ENCODE data around the gene SUN5. TPM values are rescaled to one million over a fixed set of nuclear protein-coding genes. Genes with fewer than 3 reads are reported as not detected.

Gene SUN5
- total RNA-seq, 1 experiment from 2014 or later: not detected

DNA sequence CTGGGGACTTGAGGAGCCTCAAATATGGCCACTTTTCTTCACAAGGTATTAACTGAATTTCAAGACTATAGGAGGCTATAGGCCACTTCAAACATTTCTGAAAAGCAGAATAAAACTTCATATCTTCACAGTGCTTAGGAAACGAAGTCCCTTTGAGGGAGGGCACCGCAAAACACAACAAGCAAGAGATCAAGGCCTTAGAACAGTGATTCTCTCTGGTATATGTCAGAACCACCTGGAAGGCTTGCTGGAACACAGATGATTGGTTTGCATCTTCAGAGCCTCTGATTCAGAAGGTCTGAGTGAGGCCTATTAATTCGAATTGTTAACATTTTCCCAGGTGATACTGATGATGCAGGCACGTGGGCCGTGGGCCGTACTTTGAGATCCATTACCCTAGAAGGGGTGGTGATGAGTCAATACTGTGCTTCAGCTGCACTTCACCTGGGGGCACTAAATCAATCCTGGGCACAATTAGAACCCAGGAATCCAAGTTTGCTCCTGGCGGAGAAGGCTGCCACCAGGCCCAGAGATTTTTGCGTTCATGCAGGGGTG, 10.7 kb downstream of the SUN5 start:
- BruUV-seq (replicated peaks): no TSS peak
- Mint-ChIP-seq H3K4me3 (ENCODE audit: low read depth, unreplicated experiment) (no peak overlapping the region), H3K4me1 (ENCODE audit: low read depth, unreplicated experiment) (no peaks in the 10 kb centered on the region), H3K27me3 (ENCODE audit: unreplicated experiment) (peaks cover 83% of the 10 kb centered on the region), H3K9me3 (ENCODE audit: low read depth, unreplicated experiment) (peaks cover 5% of the 10 kb centered on the region), H3K27ac (ENCODE audit: unreplicated experiment) (no peak overlapping the region), H3K36me3 (ENCODE audit: insufficient read depth, unreplicated experiment) (no peaks in the 10 kb centered on the region)
- TF ChIP-seq, protein P1, sequence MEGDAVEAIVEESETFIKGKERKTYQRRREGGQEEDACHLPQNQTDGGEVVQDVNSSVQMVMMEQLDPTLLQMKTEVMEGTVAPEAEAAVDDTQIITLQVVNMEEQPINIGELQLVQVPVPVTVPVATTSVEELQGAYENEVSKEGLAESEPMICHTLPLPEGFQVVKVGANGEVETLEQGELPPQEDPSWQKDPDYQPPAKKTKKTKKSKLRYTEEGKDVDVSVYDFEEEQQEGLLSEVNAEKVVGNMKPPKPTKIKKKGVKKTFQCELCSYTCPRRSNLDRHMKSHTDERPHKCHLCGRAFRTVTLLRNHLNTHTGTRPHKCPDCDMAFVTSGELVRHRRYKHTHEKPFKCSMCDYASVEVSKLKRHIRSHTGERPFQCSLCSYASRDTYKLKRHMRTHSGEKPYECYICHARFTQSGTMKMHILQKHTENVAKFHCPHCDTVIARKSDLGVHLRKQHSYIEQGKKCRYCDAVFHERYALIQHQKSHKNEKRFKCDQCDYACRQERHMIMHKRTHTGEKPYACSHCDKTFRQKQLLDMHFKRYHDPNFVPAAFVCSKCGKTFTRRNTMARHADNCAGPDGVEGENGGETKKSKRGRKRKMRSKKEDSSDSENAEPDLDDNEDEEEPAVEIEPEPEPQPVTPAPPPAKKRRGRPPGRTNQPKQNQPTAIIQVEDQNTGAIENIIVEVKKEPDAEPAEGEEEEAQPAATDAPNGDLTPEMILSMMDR (IDR thresholded peaks at IDR 0.05; ENCODE audit: unreplicated experiment): no peak
- intact Hi-C loops (cut with micrococcal nuclease; ENCODE audit: unreplicated experiment): no loop called here
- no peak for DNase-seq
- CTCF ChIA-PET: no interaction called here

DNA sequence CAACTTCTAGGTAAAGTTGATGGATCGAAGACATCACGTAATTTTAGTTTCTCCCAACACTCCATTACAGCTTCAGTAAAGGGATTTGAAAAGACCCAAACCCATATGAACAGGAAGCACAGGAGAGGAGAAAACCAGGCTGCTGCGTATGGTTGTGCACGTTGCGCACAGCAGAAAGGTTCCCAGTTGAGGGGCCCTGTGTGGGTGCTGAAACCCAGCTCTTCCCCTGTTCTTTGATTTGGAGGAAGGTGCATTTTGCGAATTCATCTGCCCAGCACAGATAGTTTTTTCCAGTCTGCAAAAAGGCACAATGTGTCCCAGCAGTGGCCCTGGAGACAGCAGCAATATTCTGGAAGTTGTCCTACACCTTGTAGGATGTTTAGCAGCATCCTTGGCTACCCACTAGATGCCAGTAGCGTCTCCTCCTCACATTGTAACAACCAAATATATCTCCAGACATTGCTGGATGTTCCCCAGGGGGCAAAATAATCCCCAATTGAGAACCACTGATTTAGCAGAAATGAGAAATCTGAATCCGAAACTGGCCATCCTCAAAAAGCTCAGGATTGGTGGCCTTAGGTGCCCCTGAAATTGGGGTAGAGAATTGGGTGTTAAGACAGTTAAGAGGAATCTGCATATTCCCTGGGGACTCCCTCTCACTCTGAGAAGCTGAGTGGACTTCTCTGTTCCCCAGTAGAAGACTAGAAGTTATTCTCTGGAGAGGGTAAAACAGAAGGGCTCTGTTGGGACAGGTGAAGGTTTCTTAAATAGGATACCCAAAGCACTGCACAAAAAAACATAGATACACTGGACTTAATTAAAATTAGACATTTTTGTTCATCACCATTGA, 12.2 kb downstream of the SUN5 start:
- CTCF ChIA-PET: interaction anchor here (1.0 kb wide), 1 partner anchor 46 kb away, joined by 3 read pairs; no protein-coding TSS in a partner anchor
- no peak overlapping the region for H3K4me3 Mint-ChIP-seq (ENCODE audit: low read depth, unreplicated experiment)
- H3K4me1 Mint-ChIP-seq (ENCODE audit: low read depth, unreplicated experiment): no peaks in the 10 kb centered on the region
- no TSS peak for BruUV-seq (replicated peaks)
- H3K36me3 Mint-ChIP-seq (ENCODE audit: insufficient read depth, unreplicated experiment): no peaks in the 10 kb centered on the region
- H3K27me3 Mint-ChIP-seq (ENCODE audit: unreplicated experiment): peaks cover 68% of the 10 kb centered on the region
- DNase-seq: no peak
- TF ChIP-seq, protein P1 (IDR thresholded peaks at IDR 0.05; ENCODE audit: unreplicated experiment): no peak
- intact Hi-C loops (cut with micrococcal nuclease; ENCODE audit: unreplicated experiment): no loop called here
- H3K9me3 Mint-ChIP-seq (ENCODE audit: low read depth, unreplicated experiment): peaks cover 5% of the 10 kb centered on the region
- no peak overlapping the region for H3K27ac Mint-ChIP-seq (ENCODE audit: unreplicated experiment)

DNA sequence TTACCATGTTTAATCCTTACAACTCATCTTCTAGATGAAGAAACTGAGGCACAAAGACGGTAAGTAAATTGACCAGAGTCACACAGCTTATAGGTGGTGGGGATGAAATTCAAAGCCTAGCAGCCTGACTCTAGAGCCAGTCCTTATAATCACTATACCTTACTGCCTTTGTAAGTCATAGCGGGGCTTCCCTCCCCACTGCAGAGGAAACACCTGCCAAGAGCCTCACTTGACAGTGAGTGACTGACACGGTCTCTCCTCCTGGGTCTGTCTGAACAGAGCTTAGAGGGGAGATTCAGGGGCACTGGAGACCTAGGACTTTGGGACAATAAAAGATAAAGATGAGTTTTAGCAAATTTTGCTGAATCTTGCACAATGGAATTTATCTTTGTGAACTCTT, 12.8 kb downstream of the SUN5 start:
- TF ChIP-seq, protein P1 (IDR thresholded peaks at IDR 0.05; ENCODE audit: unreplicated experiment): no peak
- DNase-seq: no peak
- intact Hi-C loops (cut with micrococcal nuclease; ENCODE audit: unreplicated experiment): no loop called here
- Mint-ChIP-seq H3K27me3 (ENCODE audit: unreplicated experiment) (peaks cover 68% of the 10 kb centered on the region), H3K4me3 (ENCODE audit: low read depth, unreplicated experiment) (no peak overlapping the region), H3K27ac (ENCODE audit: unreplicated experiment) (no peak overlapping the region), H3K4me1 (ENCODE audit: low read depth, unreplicated experiment) (no peaks in the 10 kb centered on the region), H3K36me3 (ENCODE audit: insufficient read depth, unreplicated experiment) (no peaks in the 10 kb centered on the region), H3K9me3 (ENCODE audit: low read depth, unreplicated experiment) (peaks cover 2% of the 10 kb centered on the region)
- CTCF ChIA-PET: interaction anchor here (1.0 kb wide), 1 partner anchor 45 kb away, joined by 3 read pairs; no protein-coding TSS in a partner anchor
- BruUV-seq (replicated peaks): no TSS peak

DNA sequence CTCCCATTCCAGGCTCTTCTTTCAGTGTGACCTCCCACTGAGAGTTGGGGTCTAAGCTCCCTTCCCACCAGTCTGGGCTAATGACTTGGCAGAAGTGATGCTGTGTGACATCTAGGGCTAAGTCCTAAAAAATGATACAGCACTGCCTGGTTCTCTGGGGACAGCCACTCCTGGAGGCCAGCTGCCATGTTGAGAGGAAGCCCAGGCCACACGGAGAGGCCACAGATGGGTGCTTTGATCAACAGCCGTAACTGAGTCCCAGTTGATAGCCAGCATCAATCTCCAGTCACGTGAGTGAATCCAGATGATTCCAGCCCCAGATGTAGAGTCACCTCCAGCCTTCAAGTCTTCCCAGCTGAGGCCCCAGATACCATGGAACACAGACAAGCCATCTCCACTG, 13.8 kb downstream of the SUN5 start:
- peaks cover 68% of the 10 kb centered on the region for H3K27me3 Mint-ChIP-seq (ENCODE audit: unreplicated experiment)
- peaks cover 2% of the 10 kb centered on the region for H3K9me3 Mint-ChIP-seq (ENCODE audit: low read depth, unreplicated experiment)
- DNase-seq: no peak
- no peak overlapping the region for H3K27ac Mint-ChIP-seq (ENCODE audit: unreplicated experiment)
- H3K4me3 Mint-ChIP-seq (ENCODE audit: low read depth, unreplicated experiment): no peak overlapping the region
- no peaks in the 10 kb centered on the region for H3K4me1 Mint-ChIP-seq (ENCODE audit: low read depth, unreplicated experiment)
- intact Hi-C loops (cut with micrococcal nuclease; ENCODE audit: unreplicated experiment): no loop called here
- TF ChIP-seq, protein P1 (IDR thresholded peaks at IDR 0.05; ENCODE audit: unreplicated experiment): no peak
- no peaks in the 10 kb centered on the region for H3K36me3 Mint-ChIP-seq (ENCODE audit: insufficient read depth, unreplicated experiment)
- CTCF ChIA-PET: no interaction called here
- no TSS peak for BruUV-seq (replicated peaks)

Measured in Calu3 (cell line).